ENCODE results near the gene CFAP74.

Gene CFAP74

DNA sequence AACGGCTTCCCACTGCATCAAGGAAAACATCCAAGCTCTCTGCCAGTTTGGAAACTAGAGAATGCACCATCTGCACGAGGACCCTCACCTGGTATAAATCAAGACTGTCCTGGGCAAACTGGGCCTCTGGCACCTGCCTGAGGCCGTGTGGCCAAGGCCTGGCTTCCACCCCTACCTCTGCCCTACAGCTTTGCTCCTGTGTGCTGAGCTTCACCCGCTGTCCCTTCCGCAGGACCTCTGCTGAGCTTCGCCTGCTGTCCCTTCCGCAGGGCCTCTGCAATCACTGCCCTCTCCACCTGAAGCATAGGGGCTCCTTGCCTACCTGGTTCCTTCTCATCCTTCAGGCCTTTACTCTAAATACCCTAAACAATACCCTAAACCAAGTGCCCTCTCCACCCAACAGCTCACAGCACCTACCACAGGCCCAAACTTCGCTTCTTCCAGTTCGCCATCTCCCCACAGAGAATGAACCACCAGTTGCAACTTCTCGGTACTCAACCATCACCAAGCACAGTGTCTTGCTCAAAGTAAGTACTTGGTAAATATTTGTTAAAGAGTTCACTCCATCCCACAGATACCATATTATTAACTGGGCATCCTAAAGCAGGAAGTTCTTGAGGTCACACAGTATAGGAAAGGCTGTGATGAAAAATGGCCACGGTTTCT, 131.1 kb downstream of the CFAP74 start:
- TF ChIP-seq, protein P1, sequence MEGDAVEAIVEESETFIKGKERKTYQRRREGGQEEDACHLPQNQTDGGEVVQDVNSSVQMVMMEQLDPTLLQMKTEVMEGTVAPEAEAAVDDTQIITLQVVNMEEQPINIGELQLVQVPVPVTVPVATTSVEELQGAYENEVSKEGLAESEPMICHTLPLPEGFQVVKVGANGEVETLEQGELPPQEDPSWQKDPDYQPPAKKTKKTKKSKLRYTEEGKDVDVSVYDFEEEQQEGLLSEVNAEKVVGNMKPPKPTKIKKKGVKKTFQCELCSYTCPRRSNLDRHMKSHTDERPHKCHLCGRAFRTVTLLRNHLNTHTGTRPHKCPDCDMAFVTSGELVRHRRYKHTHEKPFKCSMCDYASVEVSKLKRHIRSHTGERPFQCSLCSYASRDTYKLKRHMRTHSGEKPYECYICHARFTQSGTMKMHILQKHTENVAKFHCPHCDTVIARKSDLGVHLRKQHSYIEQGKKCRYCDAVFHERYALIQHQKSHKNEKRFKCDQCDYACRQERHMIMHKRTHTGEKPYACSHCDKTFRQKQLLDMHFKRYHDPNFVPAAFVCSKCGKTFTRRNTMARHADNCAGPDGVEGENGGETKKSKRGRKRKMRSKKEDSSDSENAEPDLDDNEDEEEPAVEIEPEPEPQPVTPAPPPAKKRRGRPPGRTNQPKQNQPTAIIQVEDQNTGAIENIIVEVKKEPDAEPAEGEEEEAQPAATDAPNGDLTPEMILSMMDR (IDR thresholded peaks at IDR 0.05; ENCODE audit: low read depth, low read length): no peak
- in situ Hi-C loops (cut with HindIII; ENCODE audit: low sequenced_read_pairs): no loop called here
- DNase-seq (ENCODE audit: low read depth, low spot score): no peak
- H3K4me3 ChIP-seq (ENCODE audit: low read depth, low read length): no peak overlapping the region

All from astrocyte of the spinal cord (primary cell).